Neuronal stem cell (in vitro differentiated cells): ENCODE data around the gene RBM20.

Experiments used
- DNase-seq: peaks from one replicate; pipeline ENCODE4 v3.0.0-alpha.2; 2013; ENCODE audit warnings: low spot score
- H2AFZ ChIP-seq: one replicate; pipeline ENCODE4 v1.6.1; 2013; ENCODE audit warnings: mild to moderate bottlenecking, low read length, inconsistent platforms
- H2AK5ac ChIP-seq: 2 replicates; pipeline ENCODE4 v1.6.1; 2013; ENCODE audit warnings: low read depth, mild to moderate bottlenecking, inconsistent platforms, low read length, moderate library complexity, mixed read lengths
- H2BK120ac ChIP-seq: 2 replicates; pipeline ENCODE4 v1.6.1; 2013; ENCODE audit warnings: low read depth, mild to moderate bottlenecking, inconsistent platforms, low read length, moderate library complexity, mixed read lengths
- H2BK12ac ChIP-seq: one replicate; pipeline ENCODE4 v1.6.1; 2013; ENCODE audit warnings: low read length, inconsistent platforms
- H2BK15ac ChIP-seq: 2 replicates; pipeline ENCODE4 v1.6.1; 2013; ENCODE audit warnings: mild to moderate bottlenecking, low read length, inconsistent platforms, mixed read lengths
- H2BK5ac ChIP-seq: one replicate; pipeline ENCODE4 v1.6.1; 2013; ENCODE audit warnings: inconsistent platforms, mild to moderate bottlenecking, low read length, moderate library complexity
- H3K14ac ChIP-seq: one replicate; pipeline ENCODE4 v1.6.1; 2013; ENCODE audit warnings: low read length, inconsistent platforms
- H3K18ac ChIP-seq: 2 replicates; pipeline ENCODE4 v1.6.1; 2013; ENCODE audit warnings: low read length, inconsistent platforms
- H3K23ac ChIP-seq: 2 replicates; pipeline ENCODE4 v1.6.1; 2013; ENCODE audit warnings: low read depth, mild to moderate bottlenecking, mixed read lengths, low read length, inconsistent platforms; ENCODE audit not compliant: poor library complexity
- H3K27ac ChIP-seq: replicated peaks from 3 replicates; pipeline ENCODE4 v1.5.1; 2013; ENCODE audit warnings: low read length, inconsistent platforms
- H3K27me3 ChIP-seq, 3 experiments: 2 replicates each; pipeline ENCODE4 v1.6.1; 2013; ENCODE audit warnings: low read length in 3 of 3, mild to moderate bottlenecking in 2 of 3, inconsistent platforms in 1 of 3, low read depth in 1 of 3, mixed read lengths in 1 of 3, moderate library complexity in 1 of 3; ENCODE audit not compliant: control insufficient read depth in 3 of 3, insufficient read depth in 3 of 3
- H3K36me3 ChIP-seq, 2 donors: replicated peaks in 1 of 2; 2 replicates each; pipeline ENCODE4 v1.6.1; 2013; ENCODE audit warnings: low read length in 2 of 2; ENCODE audit not compliant: control insufficient read depth in 2 of 2, insufficient read depth in 2 of 2
- H3K4ac ChIP-seq: 2 replicates; pipeline ENCODE4 v1.6.1; 2013; ENCODE audit warnings: inconsistent platforms, mild to moderate bottlenecking, low read length, moderate library complexity
- H3K4me1 ChIP-seq, 2 donors: 1 replicate in 1 of 2; 2 replicates in 1 of 2; pipeline ENCODE4 v1.6.1; 2013; ENCODE audit warnings: low read length in 2 of 2, low read depth in 1 of 2; ENCODE audit not compliant: control insufficient read depth in 2 of 2, insufficient read depth in 1 of 2
- H3K4me2 ChIP-seq: one replicate; pipeline ENCODE4 v1.6.1; 2013; ENCODE audit warnings: mild to moderate bottlenecking, low read length, inconsistent platforms; ENCODE audit not compliant: insufficient read depth, poor library complexity, severe bottlenecking
- H3K4me3 ChIP-seq, 2 donors: 2 replicates each; pipeline ENCODE4 v1.5.1; 2013; ENCODE audit warnings: low read length in 2 of 2, mild to moderate bottlenecking in 2 of 2, inconsistent platforms in 1 of 2, moderate library complexity in 1 of 2
- H3K79me1 ChIP-seq: one replicate; pipeline ENCODE4 v1.6.1; 2013; ENCODE audit warnings: low read depth, mild to moderate bottlenecking, inconsistent platforms, low read length, moderate library complexity
- H3K9ac ChIP-seq: one replicate; pipeline ENCODE4 v1.6.1; 2013; ENCODE audit warnings: mild to moderate bottlenecking, low read depth, low read length, inconsistent platforms; ENCODE audit not compliant: poor library complexity
- H3K9me3 ChIP-seq, 2 donors: replicated peaks in 1 of 2; 2 replicates each; pipeline versions ENCODE3 to v1.6.1; 2013; ENCODE audit warnings: low read length in 2 of 2, mild to moderate bottlenecking in 2 of 2, inconsistent platforms in 1 of 2, low read depth in 1 of 2, mixed read lengths in 1 of 2, moderate library complexity in 1 of 2; ENCODE audit not compliant: control insufficient read depth in 2 of 2, insufficient read depth in 1 of 2
- H4K8ac ChIP-seq: one replicate; pipeline ENCODE4 v1.6.1; 2013; ENCODE audit warnings: low read depth, mild to moderate bottlenecking, inconsistent platforms, low read length, moderate library complexity
- H4K91ac ChIP-seq: one replicate; pipeline ENCODE4 v1.6.1; 2013; ENCODE audit warnings: low read length, low read depth, mild to moderate bottlenecking, inconsistent platforms; ENCODE audit not compliant: poor library complexity
- WGBS, 2 donors: extraction: QIAGEN DNeasy Blood & Tissue Kit; methylation state at CpG; one replicate each; pipeline ENCODE4 v1.1.7; 2013; ENCODE audit warnings: missing lambda C conversion rate in 2 of 2, mixed read lengths in 1 of 2; ENCODE audit not compliant: insufficient read length in 2 of 2, insufficient replicate concordance in 1 of 2; ENCODE audit errors: extremely low coverage in 2 of 2; 5-methylcytosine and 5-hydroxymethylcytosine counted together

The RBM20 gene

GRCh38 chr10:110774069-110775019 lies 130.2 kb downstream of the RBM20 start:
- no peak overlapping the region for H3K27ac ChIP-seq
- H3K4me3 ChIP-seq = no peak overlapping the region
- WGBS, 2 donors = no CpG with 5 or more reads among the region's 8 CpGs

GRCh38 chr10:110775020-110775375 lies 130.9 kb downstream of the RBM20 start:
- H3K9me3 ChIP-seq = no peaks in the 10 kb centered on the region
- H3K27me3 ChIP-seq = no peaks in the 10 kb centered on the region
- H3K4me3 ChIP-seq = no peak overlapping the region
- no peaks in the 10 kb centered on the region for H3K79me1 ChIP-seq
- H2BK120ac ChIP-seq = no peak overlapping the region
- no peak overlapping the region for H2BK5ac ChIP-seq
- no peaks in the 10 kb centered on the region for H3K4me1 ChIP-seq
- no peak overlapping the region for H3K4ac ChIP-seq
- no CpG with 5 or more reads among the region's 4 CpGs for WGBS, 2 donors
- H2BK12ac ChIP-seq = no peak overlapping the region
- no peak overlapping the region for H3K9ac ChIP-seq
- no peak overlapping the region for H2BK15ac ChIP-seq
- H4K91ac ChIP-seq = no peak overlapping the region
- H3K14ac ChIP-seq = no peak overlapping the region
- H3K4me2 ChIP-seq = no peak overlapping the region
- H2AFZ ChIP-seq = no peak overlapping the region
- H2AK5ac ChIP-seq = no peak overlapping the region
- no peak overlapping the region for H3K23ac ChIP-seq
- H3K27ac ChIP-seq = no peak overlapping the region
- DNase-seq = no peak
- no peak overlapping the region for H3K18ac ChIP-seq
- H4K8ac ChIP-seq = no peak overlapping the region
- no peaks in the 10 kb centered on the region for H3K36me3 ChIP-seq

More at GRCh38 chr10:110774069-110775019, 130.2 kb downstream of the RBM20 start:
- Histone ChIP-seq H3K23ac (no peak overlapping the region), H2AK5ac (no peak overlapping the region), H2BK12ac (no peak overlapping the region), H4K8ac (no peak overlapping the region), H3K9ac (no peak overlapping the region), H3K36me3 (no peaks in the 10 kb centered on the region), H2BK120ac (no peak overlapping the region), H3K79me1 (no peaks in the 10 kb centered on the region), H3K27me3 (no peaks in the 10 kb centered on the region), H3K4me2 (no peak overlapping the region), H3K9me3 (no peaks in the 10 kb centered on the region), H3K14ac (no peak overlapping the region), H3K4ac (no peak overlapping the region), H3K18ac (no peak overlapping the region), H2BK5ac (no peak overlapping the region), H3K4me1 (no peaks in the 10 kb centered on the region), H2AFZ (no peak overlapping the region), H2BK15ac (no peak overlapping the region), H4K91ac (no peak overlapping the region)
- no peak for DNase-seq

- H3K9ac ChIP-seq = no peak overlapping the region
- no peak overlapping the region for H2BK12ac ChIP-seq
- H3K27me3 ChIP-seq = no peaks in the 10 kb centered on the region
- no peaks in the 10 kb centered on the region for H3K36me3 ChIP-seq
- H4K91ac ChIP-seq = no peak overlapping the region
- H3K4ac ChIP-seq = no peak overlapping the region
- H3K4me2 ChIP-seq = no peak overlapping the region
- no peak for DNase-seq
- no peak overlapping the region for H3K23ac ChIP-seq
- H3K18ac ChIP-seq = no peak overlapping the region
- H2BK15ac ChIP-seq = no peak overlapping the region
- no peak overlapping the region for H2AK5ac ChIP-seq
- no peak overlapping the region for H2BK120ac ChIP-seq
- no peak overlapping the region for H2BK5ac ChIP-seq
- no peaks in the 10 kb centered on the region for H3K9me3 ChIP-seq
- H2AFZ ChIP-seq = no peak overlapping the region
- H3K4me3 ChIP-seq = no peak overlapping the region
- no peaks in the 10 kb centered on the region for H3K4me1 ChIP-seq
- H4K8ac ChIP-seq = no peak overlapping the region
- no peak overlapping the region for H3K14ac ChIP-seq
- no peak overlapping the region for H3K27ac ChIP-seq
- H3K79me1 ChIP-seq = no peaks in the 10 kb centered on the region
- WGBS, 2 donors = no CpG with 5 or more reads among the region's 4 CpGs
Observed at GRCh38 chr10:110775406-110775805, 131.3 kb downstream of the RBM20 start.

- no peak overlapping the region for H2BK12ac ChIP-seq
- H3K4me2 ChIP-seq = no peak overlapping the region
- no peak overlapping the region for H3K14ac ChIP-seq
- no peak overlapping the region for H3K27ac ChIP-seq
- H3K27me3 ChIP-seq = no peaks in the 10 kb centered on the region
- H2BK120ac ChIP-seq = no peak overlapping the region
- no peak overlapping the region for H3K4me3 ChIP-seq
- no peak overlapping the region for H2AK5ac ChIP-seq
- H2AFZ ChIP-seq = no peak overlapping the region
- H2BK5ac ChIP-seq = no peak overlapping the region
- H4K91ac ChIP-seq = no peak overlapping the region
- no peak overlapping the region for H4K8ac ChIP-seq
- H3K4ac ChIP-seq = no peak overlapping the region
- H3K79me1 ChIP-seq = no peaks in the 10 kb centered on the region
- H3K9me3 ChIP-seq = no peaks in the 10 kb centered on the region
- no peak overlapping the region for H2BK15ac ChIP-seq
- H3K4me1 ChIP-seq = no peaks in the 10 kb centered on the region
- no peaks in the 10 kb centered on the region for H3K36me3 ChIP-seq
- no CpG with 5 or more reads among the region's 3 CpGs for whole genome bisulfite sequencing, 2 donors
- H3K9ac ChIP-seq = no peak overlapping the region
- DNase-seq = no peak
- H3K18ac ChIP-seq = no peak overlapping the region
- no peak overlapping the region for H3K23ac ChIP-seq
Observed at GRCh38 chr10:110777017-110777416, 132.9 kb downstream of the RBM20 start.
